ENCODE results near the gene USP53. TPM values are rescaled to one million over a fixed set of nuclear protein-coding genes. Genes with fewer than 3 reads are reported as not detected.

USP53 gene
- polyA plus RNA-seq, 1 of the 3 experiments (the other 2 are of a cell fraction) = 8.1 TPM

DNA sequence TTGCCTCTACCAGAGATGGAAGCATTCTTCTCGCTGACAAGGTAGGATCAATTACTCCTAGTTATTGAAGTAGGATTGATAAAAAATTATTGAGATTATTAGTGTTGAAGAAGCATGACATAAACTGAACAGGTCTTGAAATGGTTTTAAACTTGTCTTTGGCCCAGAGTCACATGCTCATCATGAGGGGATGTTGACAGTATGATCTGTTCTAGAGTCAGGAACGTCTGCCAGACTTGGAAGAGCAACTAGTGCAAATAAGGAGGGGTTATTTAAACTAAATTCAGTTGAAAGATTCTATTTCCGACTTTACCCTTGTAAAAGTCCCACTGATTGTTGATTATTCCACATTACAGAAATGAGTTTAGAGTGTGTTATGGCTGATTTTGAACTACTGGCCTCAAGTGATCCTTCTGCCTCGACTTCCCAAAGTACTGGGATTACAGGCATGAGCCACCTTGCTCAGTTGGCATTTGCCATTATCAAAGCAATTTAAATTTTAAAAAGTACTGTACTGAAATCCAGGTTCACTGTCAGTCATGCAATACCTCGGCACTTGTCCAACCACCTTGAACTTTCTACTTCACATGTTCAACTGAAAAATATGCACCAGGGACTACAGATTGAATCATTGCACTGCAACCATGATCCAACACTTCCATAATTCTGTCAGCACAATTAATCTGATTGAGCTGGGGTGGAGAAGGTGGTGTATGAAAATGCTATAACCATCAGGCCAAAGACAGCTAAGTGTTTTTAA lies 89.7 kb downstream of the USP53 start:
- H3K4me2 ChIP-seq = no peak overlapping the region
- H3K27me3 ChIP-seq (ENCODE audit: insufficient read depth) = no peaks in the 10 kb centered on the region
- POLR2A ChIA-PET = no interaction called here
- CTCF ChIA-PET = no interaction called here
- H3K79me2 ChIP-seq (ENCODE audit: insufficient read depth) = peaks cover 28% of the 10 kb centered on the region
- H3K27ac ChIP-seq (ENCODE audit: low read depth in 2 of 2, low read length in 1 of 2) = no peak overlapping the region
- H3K9me3 ChIP-seq = no peaks in the 10 kb centered on the region
- no peaks in the 10 kb centered on the region for H3F3A ChIP-seq (replicated peaks; ENCODE audit: insufficient read depth)
- H3K4me1 ChIP-seq (ENCODE audit: control insufficient read depth in 1 of 2, insufficient read depth in 2 of 2, low read depth in 1 of 2, low read length in 1 of 2) = peaks cover 0 to 7% of the 10 kb centered on the region in 2 experiments; a peak in 2 of 4 replicates
- no peak overlapping the region for H3K9ac ChIP-seq
- H2AFZ ChIP-seq (ENCODE audit: low read depth) = no peak overlapping the region
- 88% methylated on average over 5 of the region's 5 CpGs for WGBS (ENCODE audit: low lambda C conversion rate)
- no peaks in the 10 kb centered on the region for H3K9me2 ChIP-seq
- no peaks in the 10 kb centered on the region for H4K20me1 ChIP-seq (ENCODE audit: insufficient read depth)
- no peak overlapping the region for H3K4me3 ChIP-seq (ENCODE audit: low read depth in 2 of 2, low read length in 1 of 2)
- no peak for DNase-seq
- TF ChIP-seq GATA2 (CRISPR knock-in tag; IDR thresholded peaks at IDR 0.05) = no peak
- TF ChIP-seq, protein P1, sequence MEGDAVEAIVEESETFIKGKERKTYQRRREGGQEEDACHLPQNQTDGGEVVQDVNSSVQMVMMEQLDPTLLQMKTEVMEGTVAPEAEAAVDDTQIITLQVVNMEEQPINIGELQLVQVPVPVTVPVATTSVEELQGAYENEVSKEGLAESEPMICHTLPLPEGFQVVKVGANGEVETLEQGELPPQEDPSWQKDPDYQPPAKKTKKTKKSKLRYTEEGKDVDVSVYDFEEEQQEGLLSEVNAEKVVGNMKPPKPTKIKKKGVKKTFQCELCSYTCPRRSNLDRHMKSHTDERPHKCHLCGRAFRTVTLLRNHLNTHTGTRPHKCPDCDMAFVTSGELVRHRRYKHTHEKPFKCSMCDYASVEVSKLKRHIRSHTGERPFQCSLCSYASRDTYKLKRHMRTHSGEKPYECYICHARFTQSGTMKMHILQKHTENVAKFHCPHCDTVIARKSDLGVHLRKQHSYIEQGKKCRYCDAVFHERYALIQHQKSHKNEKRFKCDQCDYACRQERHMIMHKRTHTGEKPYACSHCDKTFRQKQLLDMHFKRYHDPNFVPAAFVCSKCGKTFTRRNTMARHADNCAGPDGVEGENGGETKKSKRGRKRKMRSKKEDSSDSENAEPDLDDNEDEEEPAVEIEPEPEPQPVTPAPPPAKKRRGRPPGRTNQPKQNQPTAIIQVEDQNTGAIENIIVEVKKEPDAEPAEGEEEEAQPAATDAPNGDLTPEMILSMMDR (IDR thresholded peaks at IDR 0.05) = no peak
- no peak for TF ChIP-seq FOXM1 (IDR thresholded peaks at IDR 0.05; ENCODE audit: low read depth)
- TF ChIP-seq, protein P2, sequence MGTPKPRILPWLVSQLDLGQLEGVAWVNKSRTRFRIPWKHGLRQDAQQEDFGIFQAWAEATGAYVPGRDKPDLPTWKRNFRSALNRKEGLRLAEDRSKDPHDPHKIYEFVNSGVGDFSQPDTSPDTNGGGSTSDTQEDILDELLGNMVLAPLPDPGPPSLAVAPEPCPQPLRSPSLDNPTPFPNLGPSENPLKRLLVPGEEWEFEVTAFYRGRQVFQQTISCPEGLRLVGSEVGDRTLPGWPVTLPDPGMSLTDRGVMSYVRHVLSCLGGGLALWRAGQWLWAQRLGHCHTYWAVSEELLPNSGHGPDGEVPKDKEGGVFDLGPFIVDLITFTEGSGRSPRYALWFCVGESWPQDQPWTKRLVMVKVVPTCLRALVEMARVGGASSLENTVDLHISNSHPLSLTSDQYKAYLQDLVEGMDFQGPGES (IDR thresholded peaks at IDR 0.05; ENCODE audit: low read depth, low read length) = no peak
- TF ChIP-seq MEF2A (IDR thresholded peaks at IDR 0.05; ENCODE audit: borderline replicate concordance, low read depth) = no peak
- TF ChIP-seq MXI1 (IDR thresholded peaks at IDR 0.05; ENCODE audit: low read depth, low read length) = no peak
- TF ChIP-seq SIN3A (IDR thresholded peaks at IDR 0.05; ENCODE audit: borderline replicate concordance, low read depth, low read length) = no peak
- TF ChIP-seq RAD21 (IDR thresholded peaks at IDR 0.05; ENCODE audit: low read length) = no peak
- no peak for TF ChIP-seq YY1 (IDR thresholded peaks at IDR 0.05; ENCODE audit: low read depth)
- H3K36me3 ChIP-seq (replicated peaks in 1 of 2; ENCODE audit: control insufficient read depth in 1 of 2, insufficient read depth in 2 of 2, low read length in 1 of 2) = peaks cover 12 to 13% of the 10 kb centered on the region in 2 experiments

DNA sequence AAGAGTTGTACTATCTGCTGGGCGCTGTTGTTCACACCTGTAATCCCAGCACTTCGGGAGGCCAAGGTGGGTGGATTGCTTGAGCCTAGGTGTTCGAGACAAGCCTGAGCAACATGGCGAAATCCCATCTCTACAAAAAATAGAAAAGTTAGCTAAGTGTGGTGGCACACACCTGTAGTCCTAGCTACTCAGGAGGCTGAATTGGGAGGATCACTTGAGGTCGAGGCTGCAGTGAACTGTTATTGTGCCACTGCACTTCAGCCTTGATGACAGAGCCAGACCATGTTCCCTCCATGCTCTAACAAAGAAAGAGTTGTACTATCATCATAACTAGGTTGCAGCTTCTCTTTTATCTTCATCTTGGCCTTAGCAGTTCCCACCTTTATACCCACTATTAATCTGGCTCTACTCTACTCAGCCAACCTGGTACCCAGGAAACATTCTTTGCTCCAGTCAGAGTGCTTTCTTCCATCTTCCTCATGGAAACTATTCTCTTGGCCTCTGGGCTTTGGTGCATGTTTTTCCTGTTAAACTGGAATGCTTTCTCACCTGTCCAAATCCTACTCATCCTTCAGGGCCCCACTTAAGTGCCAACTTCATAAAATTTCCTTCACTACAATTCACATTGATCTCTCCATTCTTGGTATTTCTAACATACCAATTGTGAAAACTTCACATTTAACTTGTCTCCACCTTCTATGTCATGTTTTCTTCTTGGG lies 91.2 kb downstream of the USP53 start:
- Histone ChIP-seq H3K4me3 (ENCODE audit: low read depth in 2 of 2, low read length in 1 of 2) (no peak overlapping the region), H3K27ac (ENCODE audit: low read depth in 2 of 2, low read length in 1 of 2) (no peak overlapping the region), H2AFZ (ENCODE audit: low read depth) (no peak overlapping the region), H3K4me2 (no peak overlapping the region), H4K20me1 (ENCODE audit: insufficient read depth) (no peaks in the 10 kb centered on the region), H3K9me3 (no peaks in the 10 kb centered on the region), H3K9me2 (no peaks in the 10 kb centered on the region), H3F3A (replicated peaks; ENCODE audit: insufficient read depth) (no peaks in the 10 kb centered on the region), H3K27me3 (ENCODE audit: insufficient read depth) (no peaks in the 10 kb centered on the region), H3K79me2 (ENCODE audit: insufficient read depth) (peaks cover 13% of the 10 kb centered on the region), H3K9ac (no peak overlapping the region), H3K36me3 (replicated peaks in 1 of 2; ENCODE audit: control insufficient read depth in 1 of 2, insufficient read depth in 2 of 2, low read length in 1 of 2) (no peaks in the 10 kb centered on the region), H3K4me1 (ENCODE audit: control insufficient read depth in 1 of 2, insufficient read depth in 2 of 2, low read depth in 1 of 2, low read length in 1 of 2) (peaks cover 0 to 7% of the 10 kb centered on the region in 2 experiments; a peak in 2 of 4 replicates)
- ChIA-PET CTCF (no interaction called here), POLR2A (no interaction called here)
- 92% methylated on average over 5 of the region's 5 CpGs for WGBS (ENCODE audit: low lambda C conversion rate)
- DNase-seq = no peak
- TF ChIP-seq YY1 (IDR thresholded peaks at IDR 0.05; ENCODE audit: low read depth) (no peak), TEAD4 (IDR thresholded peaks at IDR 0.05; ENCODE audit: borderline replicate concordance, insufficient read depth) (no peak), SIN3A (IDR thresholded peaks at IDR 0.05; ENCODE audit: borderline replicate concordance, low read depth, low read length) (no peak), MXI1 (IDR thresholded peaks at IDR 0.05; ENCODE audit: low read depth, low read length) (no peak), NFIC (IDR thresholded peaks at IDR 0.05; ENCODE audit: borderline replicate concordance) (no peak), TCF12 (IDR thresholded peaks at IDR 0.05) (no peak), SMC3 (IDR thresholded peaks at IDR 0.05; ENCODE audit: low read depth, low read length) (no peak), FOXM1 (IDR thresholded peaks at IDR 0.05; ENCODE audit: low read depth) (no peak), POLR2AphosphoS5 (IDR thresholded peaks at IDR 0.05; ENCODE audit: low read depth, low read length) (no peak)
- TF ChIP-seq, protein P3, sequence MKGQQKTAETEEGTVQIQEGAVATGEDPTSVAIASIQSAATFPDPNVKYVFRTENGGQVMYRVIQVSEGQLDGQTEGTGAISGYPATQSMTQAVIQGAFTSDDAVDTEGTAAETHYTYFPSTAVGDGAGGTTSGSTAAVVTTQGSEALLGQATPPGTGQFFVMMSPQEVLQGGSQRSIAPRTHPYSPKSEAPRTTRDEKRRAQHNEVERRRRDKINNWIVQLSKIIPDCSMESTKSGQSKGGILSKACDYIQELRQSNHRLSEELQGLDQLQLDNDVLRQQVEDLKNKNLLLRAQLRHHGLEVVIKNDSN (IDR thresholded peaks at IDR 0.05; ENCODE audit: borderline replicate concordance, low read depth) = no peak
- TF ChIP-seq, protein P4, sequence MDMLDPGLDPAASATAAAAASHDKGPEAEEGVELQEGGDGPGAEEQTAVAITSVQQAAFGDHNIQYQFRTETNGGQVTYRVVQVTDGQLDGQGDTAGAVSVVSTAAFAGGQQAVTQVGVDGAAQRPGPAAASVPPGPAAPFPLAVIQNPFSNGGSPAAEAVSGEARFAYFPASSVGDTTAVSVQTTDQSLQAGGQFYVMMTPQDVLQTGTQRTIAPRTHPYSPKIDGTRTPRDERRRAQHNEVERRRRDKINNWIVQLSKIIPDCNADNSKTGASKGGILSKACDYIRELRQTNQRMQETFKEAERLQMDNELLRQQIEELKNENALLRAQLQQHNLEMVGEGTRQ (IDR thresholded peaks at IDR 0.05; ENCODE audit: borderline replicate concordance, low read depth, low read length) = no peak
- TF ChIP-seq, protein P5, sequence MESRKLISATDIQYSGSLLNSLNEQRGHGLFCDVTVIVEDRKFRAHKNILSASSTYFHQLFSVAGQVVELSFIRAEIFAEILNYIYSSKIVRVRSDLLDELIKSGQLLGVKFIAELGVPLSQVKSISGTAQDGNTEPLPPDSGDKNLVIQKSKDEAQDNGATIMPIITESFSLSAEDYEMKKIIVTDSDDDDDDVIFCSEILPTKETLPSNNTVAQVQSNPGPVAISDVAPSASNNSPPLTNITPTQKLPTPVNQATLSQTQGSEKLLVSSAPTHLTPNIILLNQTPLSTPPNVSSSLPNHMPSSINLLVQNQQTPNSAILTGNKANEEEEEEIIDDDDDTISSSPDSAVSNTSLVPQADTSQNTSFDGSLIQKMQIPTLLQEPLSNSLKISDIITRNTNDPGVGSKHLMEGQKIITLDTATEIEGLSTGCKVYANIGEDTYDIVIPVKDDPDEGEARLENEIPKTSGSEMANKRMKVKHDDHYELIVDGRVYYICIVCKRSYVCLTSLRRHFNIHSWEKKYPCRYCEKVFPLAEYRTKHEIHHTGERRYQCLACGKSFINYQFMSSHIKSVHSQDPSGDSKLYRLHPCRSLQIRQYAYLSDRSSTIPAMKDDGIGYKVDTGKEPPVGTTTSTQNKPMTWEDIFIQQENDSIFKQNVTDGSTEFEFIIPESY (IDR thresholded peaks at IDR 0.05; ENCODE audit: borderline replicate concordance, low read depth) = no peak

Measured in SK-N-SH (cell line).